ENCODE data around the gene C3. TPM values are rescaled to one million over a fixed set of nuclear protein-coding genes. Genes with fewer than 3 reads are reported as not detected.
A peak's percentile ranks its signal among the peaks of the same experiment; 100 is the strongest.

Gene C3
- total and polyA plus RNA-seq, 2 of the 13 experiments (the other 11 are each of a cell fraction or from before 2014, with no cell fraction given) = 1,455 to 6,272 TPM

DNA sequence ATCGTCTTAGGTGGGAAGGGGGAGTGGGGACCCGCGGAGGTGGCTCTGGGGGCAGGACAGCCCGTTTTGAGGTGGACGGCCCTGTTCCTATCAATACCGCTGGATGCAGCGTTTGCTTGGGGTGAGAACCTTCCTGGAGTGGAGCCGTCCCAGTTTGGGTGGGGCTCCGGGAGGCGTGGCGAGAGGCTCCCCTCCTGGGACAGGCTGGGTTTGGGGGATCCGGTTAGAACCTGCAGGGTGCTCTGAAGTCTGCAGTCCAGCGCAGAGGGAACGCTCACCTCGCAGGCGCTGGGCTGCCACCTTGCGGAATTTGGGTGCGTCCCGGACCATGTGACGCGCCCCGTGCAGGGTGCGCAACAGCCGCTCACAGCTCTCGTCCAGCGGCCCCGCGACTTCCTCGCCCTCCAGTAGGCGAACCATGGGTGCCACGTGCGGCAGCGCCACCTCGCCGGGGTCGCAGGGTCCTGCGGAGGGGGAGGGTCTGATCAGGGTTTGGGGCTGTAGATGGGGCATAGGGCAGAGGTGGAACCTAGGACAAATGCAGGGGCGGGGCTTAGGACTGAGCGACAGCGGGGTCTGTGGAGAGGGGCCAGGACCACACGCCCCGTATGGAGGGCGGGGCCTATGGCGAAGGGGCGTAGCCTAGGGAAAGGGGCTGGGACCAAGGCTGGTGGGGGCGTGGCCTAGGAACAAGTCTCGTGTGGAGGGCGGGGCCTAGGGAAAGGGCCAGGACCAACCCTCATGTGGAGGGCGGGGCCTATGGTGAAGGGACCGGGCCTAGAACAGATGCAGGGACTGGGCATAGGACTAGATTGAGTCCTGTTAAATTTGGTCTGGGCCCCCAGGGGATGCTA lies 33.0 kb upstream of the C3 start (continued):
- TF ChIP-seq, protein P1, sequence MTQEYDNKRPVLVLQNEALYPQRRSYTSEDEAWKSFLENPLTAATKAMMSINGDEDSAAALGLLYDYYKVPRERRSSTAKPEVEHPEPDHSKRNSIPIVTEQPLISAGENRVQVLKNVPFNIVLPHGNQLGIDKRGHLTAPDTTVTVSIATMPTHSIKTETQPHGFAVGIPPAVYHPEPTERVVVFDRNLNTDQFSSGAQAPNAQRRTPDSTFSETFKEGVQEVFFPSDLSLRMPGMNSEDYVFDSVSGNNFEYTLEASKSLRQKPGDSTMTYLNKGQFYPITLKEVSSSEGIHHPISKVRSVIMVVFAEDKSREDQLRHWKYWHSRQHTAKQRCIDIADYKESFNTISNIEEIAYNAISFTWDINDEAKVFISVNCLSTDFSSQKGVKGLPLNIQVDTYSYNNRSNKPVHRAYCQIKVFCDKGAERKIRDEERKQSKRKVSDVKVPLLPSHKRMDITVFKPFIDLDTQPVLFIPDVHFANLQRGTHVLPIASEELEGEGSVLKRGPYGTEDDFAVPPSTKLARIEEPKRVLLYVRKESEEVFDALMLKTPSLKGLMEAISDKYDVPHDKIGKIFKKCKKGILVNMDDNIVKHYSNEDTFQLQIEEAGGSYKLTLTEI (CRISPR knock-in tag; conservative IDR thresholded peaks at IDR 0.05) = no peak
- peak; percentile 33; the same call in 1 of the 2 replicates for TF ChIP-seq CHD2 (IDR thresholded peaks at IDR 0.05; ENCODE audit: low read depth, low read length)
- TF ChIP-seq ZFP41 (CRISPR knock-in tag; IDR thresholded peaks at IDR 0.05; ENCODE audit: borderline replicate concordance) = no peak
- no peak for TF ChIP-seq SRF (IDR thresholded peaks at IDR 0.05; ENCODE audit: low read depth, low read length)
- peak; percentile 63; the same call in 1 of the 2 replicates for TF ChIP-seq ZMYM3 (CRISPR knock-in tag; IDR thresholded peaks at IDR 0.05)
- TF ChIP-seq, protein P2, sequence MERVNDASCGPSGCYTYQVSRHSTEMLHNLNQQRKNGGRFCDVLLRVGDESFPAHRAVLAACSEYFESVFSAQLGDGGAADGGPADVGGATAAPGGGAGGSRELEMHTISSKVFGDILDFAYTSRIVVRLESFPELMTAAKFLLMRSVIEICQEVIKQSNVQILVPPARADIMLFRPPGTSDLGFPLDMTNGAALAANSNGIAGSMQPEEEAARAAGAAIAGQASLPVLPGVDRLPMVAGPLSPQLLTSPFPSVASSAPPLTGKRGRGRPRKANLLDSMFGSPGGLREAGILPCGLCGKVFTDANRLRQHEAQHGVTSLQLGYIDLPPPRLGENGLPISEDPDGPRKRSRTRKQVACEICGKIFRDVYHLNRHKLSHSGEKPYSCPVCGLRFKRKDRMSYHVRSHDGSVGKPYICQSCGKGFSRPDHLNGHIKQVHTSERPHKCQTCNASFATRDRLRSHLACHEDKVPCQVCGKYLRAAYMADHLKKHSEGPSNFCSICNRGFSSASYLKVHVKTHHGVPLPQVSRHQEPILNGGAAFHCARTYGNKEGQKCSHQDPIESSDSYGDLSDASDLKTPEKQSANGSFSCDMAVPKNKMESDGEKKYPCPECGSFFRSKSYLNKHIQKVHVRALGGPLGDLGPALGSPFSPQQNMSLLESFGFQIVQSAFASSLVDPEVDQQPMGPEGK (CRISPR knock-in tag; IDR thresholded peaks at IDR 0.05) = peak; percentile 81
- no peak for TF ChIP-seq HDAC6 (IDR thresholded peaks at IDR 0.05; ENCODE audit: low read depth, low read length)
- peak; percentile 61 for TF ChIP-seq ZFX (CRISPR knock-in tag; IDR thresholded peaks at IDR 0.05; ENCODE audit: low read depth)
- TF ChIP-seq, protein P3, sequence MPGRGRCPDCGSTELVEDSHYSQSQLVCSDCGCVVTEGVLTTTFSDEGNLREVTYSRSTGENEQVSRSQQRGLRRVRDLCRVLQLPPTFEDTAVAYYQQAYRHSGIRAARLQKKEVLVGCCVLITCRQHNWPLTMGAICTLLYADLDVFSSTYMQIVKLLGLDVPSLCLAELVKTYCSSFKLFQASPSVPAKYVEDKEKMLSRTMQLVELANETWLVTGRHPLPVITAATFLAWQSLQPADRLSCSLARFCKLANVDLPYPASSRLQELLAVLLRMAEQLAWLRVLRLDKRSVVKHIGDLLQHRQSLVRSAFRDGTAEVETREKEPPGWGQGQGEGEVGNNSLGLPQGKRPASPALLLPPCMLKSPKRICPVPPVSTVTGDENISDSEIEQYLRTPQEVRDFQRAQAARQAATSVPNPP (CRISPR knock-in tag; IDR thresholded peaks at IDR 0.05) = no peak; the same call in 1 of the 2 replicates
- TF ChIP-seq NCOR1 (IDR thresholded peaks at IDR 0.05; ENCODE audit: borderline replicate concordance, low read length) = no peak
- TF ChIP-seq ZNF510 (CRISPR knock-in tag; IDR thresholded peaks at IDR 0.05; ENCODE audit: low read depth) = 0 out of 2 replicates have a peak, but pooled peaks have one; percentile 71
- TF ChIP-seq SRSF1 (optimal IDR thresholded peaks at IDR 0.05; ENCODE audit: low read depth, low read length) = peak; percentile 29
- TF ChIP-seq ESRRA (CRISPR knock-in tag; IDR thresholded peaks at IDR 0.05; ENCODE audit: low read depth) = no peak; the same call in 1 of the 2 replicates
- no peak for TF ChIP-seq ZXDC (CRISPR knock-in tag; IDR thresholded peaks at IDR 0.05)
- 0 out of 2 replicates have a peak, but pooled peaks have one; percentile 32 for TF ChIP-seq ISX (CRISPR knock-in tag; conservative IDR thresholded peaks at IDR 0.05)
- TF ChIP-seq, protein P4, sequence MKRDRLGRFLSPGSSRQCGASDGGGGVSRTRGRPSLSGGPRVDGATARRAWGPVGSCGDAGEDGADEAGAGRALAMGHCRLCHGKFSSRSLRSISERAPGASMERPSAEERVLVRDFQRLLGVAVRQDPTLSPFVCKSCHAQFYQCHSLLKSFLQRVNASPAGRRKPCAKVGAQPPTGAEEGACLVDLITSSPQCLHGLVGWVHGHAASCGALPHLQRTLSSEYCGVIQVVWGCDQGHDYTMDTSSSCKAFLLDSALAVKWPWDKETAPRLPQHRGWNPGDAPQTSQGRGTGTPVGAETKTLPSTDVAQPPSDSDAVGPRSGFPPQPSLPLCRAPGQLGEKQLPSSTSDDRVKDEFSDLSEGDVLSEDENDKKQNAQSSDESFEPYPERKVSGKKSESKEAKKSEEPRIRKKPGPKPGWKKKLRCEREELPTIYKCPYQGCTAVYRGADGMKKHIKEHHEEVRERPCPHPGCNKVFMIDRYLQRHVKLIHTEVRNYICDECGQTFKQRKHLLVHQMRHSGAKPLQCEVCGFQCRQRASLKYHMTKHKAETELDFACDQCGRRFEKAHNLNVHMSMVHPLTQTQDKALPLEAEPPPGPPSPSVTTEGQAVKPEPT (CRISPR knock-in tag; IDR thresholded peaks at IDR 0.05; ENCODE audit: low read depth) = peak; percentile 77; the same call in 1 of the 2 replicates
